Transverse colon (tissue), 3 donors: ENCODE data around the gene ORM2.

ENCODE experiments used
- EP300 ChIP-seq: sonication (generic); formaldehyde crosslinking; IDR thresholded peaks from one replicate; pipeline ENCODE4 v1.6.1; 2017; ENCODE audit warnings: antibody characterized with exemption, low read depth
- TF ChIP-seq, protein P1 (sequence below), 5 experiments: fragments of 200-600 bp in 3 of 5; fragments of 450-650 bp in 2 of 5; sonication (generic) in 3 of 5; IDR thresholded peaks; 1 replicate in 2 of 5; 2 replicates in 3 of 5; pipeline ENCODE4 v1.5.1; 2016 to 2017; ENCODE audit warnings: antibody characterized with exemption in 5 of 5, inconsistent platforms in 3 of 5, mild to moderate bottlenecking in 2 of 5, moderate library complexity in 1 of 5

- TF ChIP-seq, protein P1, sequence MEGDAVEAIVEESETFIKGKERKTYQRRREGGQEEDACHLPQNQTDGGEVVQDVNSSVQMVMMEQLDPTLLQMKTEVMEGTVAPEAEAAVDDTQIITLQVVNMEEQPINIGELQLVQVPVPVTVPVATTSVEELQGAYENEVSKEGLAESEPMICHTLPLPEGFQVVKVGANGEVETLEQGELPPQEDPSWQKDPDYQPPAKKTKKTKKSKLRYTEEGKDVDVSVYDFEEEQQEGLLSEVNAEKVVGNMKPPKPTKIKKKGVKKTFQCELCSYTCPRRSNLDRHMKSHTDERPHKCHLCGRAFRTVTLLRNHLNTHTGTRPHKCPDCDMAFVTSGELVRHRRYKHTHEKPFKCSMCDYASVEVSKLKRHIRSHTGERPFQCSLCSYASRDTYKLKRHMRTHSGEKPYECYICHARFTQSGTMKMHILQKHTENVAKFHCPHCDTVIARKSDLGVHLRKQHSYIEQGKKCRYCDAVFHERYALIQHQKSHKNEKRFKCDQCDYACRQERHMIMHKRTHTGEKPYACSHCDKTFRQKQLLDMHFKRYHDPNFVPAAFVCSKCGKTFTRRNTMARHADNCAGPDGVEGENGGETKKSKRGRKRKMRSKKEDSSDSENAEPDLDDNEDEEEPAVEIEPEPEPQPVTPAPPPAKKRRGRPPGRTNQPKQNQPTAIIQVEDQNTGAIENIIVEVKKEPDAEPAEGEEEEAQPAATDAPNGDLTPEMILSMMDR (IDR thresholded peaks at IDR 0.05), result no peak
- no peak for TF ChIP-seq EP300
Measured at GRCh38 chr9:114319147-114319546, 10.5 kb upstream of the ORM2 start.
